ENCODE results near the gene EIF5.

EIF5 gene

GRCh38 chr14:103333754-103334643 lies at the start of gene EIF5:
TSS of gene EIF5 (plus strand) at chr14:103334237. CDS start at chr14:103335861, 1,624 bp downstream.
- peaks cover 10% of the 10 kb centered on the region for H3K4me1 ChIP-seq (ENCODE audit: control insufficient read depth, insufficient read depth, low read length)

GRCh38 chr14:103284574-103285467 lies 49.2 kb upstream of the EIF5 start:
- Histone ChIP-seq H3K27ac (ENCODE audit: low read depth, low read length) (no peak overlapping the region), H3K4me3 (ENCODE audit: low read length) (no peak overlapping the region), H3K36me3 (ENCODE audit: control insufficient read depth, insufficient read depth, low read length) (no peaks in the 10 kb centered on the region), H3K9ac (ENCODE audit: low read length) (no peak overlapping the region), H3K27me3 (ENCODE audit: control insufficient read depth, insufficient read depth, low read length) (no peaks in the 10 kb centered on the region), H3K4me1 (ENCODE audit: control insufficient read depth, insufficient read depth, low read length) (no peaks in the 10 kb centered on the region)

More at GRCh38 chr14:103333754-103334643, at the start of gene EIF5:
- Histone ChIP-seq H3K27me3 (ENCODE audit: control insufficient read depth, insufficient read depth, low read length) (no peaks in the 10 kb centered on the region), H3K4me3 (ENCODE audit: low read length) (peak within 1 kb of the TSS; percentile 89), H3K27ac (ENCODE audit: low read depth, low read length) (peak within 1 kb of the TSS; percentile 100), H3K36me3 (ENCODE audit: control insufficient read depth, insufficient read depth, low read length) (peaks cover 31% of the 10 kb centered on the region), H3K9ac (ENCODE audit: low read length) (peak within 1 kb of the TSS; percentile 91)

- no peaks in the 10 kb centered on the region for H3K4me1 ChIP-seq (ENCODE audit: control insufficient read depth, insufficient read depth, low read length)
- no peak overlapping the region for H3K9ac ChIP-seq (ENCODE audit: low read length)
- no peak overlapping the region for H3K4me3 ChIP-seq (ENCODE audit: low read length)
- no peaks in the 10 kb centered on the region for H3K27me3 ChIP-seq (ENCODE audit: control insufficient read depth, insufficient read depth, low read length)
- H3K27ac ChIP-seq (ENCODE audit: low read depth, low read length), result no peak overlapping the region
- H3K36me3 ChIP-seq (ENCODE audit: control insufficient read depth, insufficient read depth, low read length), result no peaks in the 10 kb centered on the region
Measured at GRCh38 chr14:103286460-103286859, 47.6 kb upstream of the EIF5 start.

- Histone ChIP-seq H3K36me3 (ENCODE audit: control insufficient read depth, insufficient read depth, low read length) (no peaks in the 10 kb centered on the region), H3K4me1 (ENCODE audit: control insufficient read depth, insufficient read depth, low read length) (no peaks in the 10 kb centered on the region), H3K9ac (ENCODE audit: low read length) (no peak overlapping the region), H3K27me3 (ENCODE audit: control insufficient read depth, insufficient read depth, low read length) (no peaks in the 10 kb centered on the region), H3K4me3 (ENCODE audit: low read length) (no peak overlapping the region), H3K27ac (ENCODE audit: low read depth, low read length) (no peak overlapping the region)
Measured at GRCh38 chr14:103286968-103287850, 46.8 kb upstream of the EIF5 start.

GRCh38 chr14:103288076-103288766 lies 45.8 kb upstream of the EIF5 start:
- H3K4me1 ChIP-seq (ENCODE audit: control insufficient read depth, insufficient read depth, low read length), result no peaks in the 10 kb centered on the region
- H3K36me3 ChIP-seq (ENCODE audit: control insufficient read depth, insufficient read depth, low read length), result no peaks in the 10 kb centered on the region
- no peak overlapping the region for H3K4me3 ChIP-seq (ENCODE audit: low read length)
- no peaks in the 10 kb centered on the region for H3K27me3 ChIP-seq (ENCODE audit: control insufficient read depth, insufficient read depth, low read length)
- H3K9ac ChIP-seq (ENCODE audit: low read length), result no peak overlapping the region
- no peak overlapping the region for H3K27ac ChIP-seq (ENCODE audit: low read depth, low read length)

GRCh38 chr14:103290056-103290455 lies 44.0 kb upstream of the EIF5 start:
- Histone ChIP-seq H3K27me3 (ENCODE audit: control insufficient read depth, insufficient read depth, low read length) (no peaks in the 10 kb centered on the region), H3K27ac (ENCODE audit: low read depth, low read length) (no peak overlapping the region), H3K9ac (ENCODE audit: low read length) (no peak overlapping the region), H3K4me3 (ENCODE audit: low read length) (no peak overlapping the region), H3K36me3 (ENCODE audit: control insufficient read depth, insufficient read depth, low read length) (no peaks in the 10 kb centered on the region), H3K4me1 (ENCODE audit: control insufficient read depth, insufficient read depth, low read length) (no peaks in the 10 kb centered on the region)

GRCh38 chr14:103290494-103290893 lies 43.5 kb upstream of the EIF5 start:
- Histone ChIP-seq H3K27me3 (ENCODE audit: control insufficient read depth, insufficient read depth, low read length) (no peaks in the 10 kb centered on the region), H3K27ac (ENCODE audit: low read depth, low read length) (no peak overlapping the region), H3K4me3 (ENCODE audit: low read length) (no peak overlapping the region), H3K4me1 (ENCODE audit: control insufficient read depth, insufficient read depth, low read length) (no peaks in the 10 kb centered on the region), H3K36me3 (ENCODE audit: control insufficient read depth, insufficient read depth, low read length) (no peaks in the 10 kb centered on the region), H3K9ac (ENCODE audit: low read length) (no peak overlapping the region)

GRCh38 chr14:103290961-103291360 lies 43.1 kb upstream of the EIF5 start:
- Histone ChIP-seq H3K9ac (ENCODE audit: low read length) (no peak overlapping the region), H3K27ac (ENCODE audit: low read depth, low read length) (no peak overlapping the region), H3K4me3 (ENCODE audit: low read length) (no peak overlapping the region), H3K27me3 (ENCODE audit: control insufficient read depth, insufficient read depth, low read length) (no peaks in the 10 kb centered on the region), H3K4me1 (ENCODE audit: control insufficient read depth, insufficient read depth, low read length) (no peaks in the 10 kb centered on the region), H3K36me3 (ENCODE audit: control insufficient read depth, insufficient read depth, low read length) (no peaks in the 10 kb centered on the region)

GRCh38 chr14:103292426-103293374 lies 41.3 kb upstream of the EIF5 start:
- no peak overlapping the region for H3K9ac ChIP-seq (ENCODE audit: low read length)

GRCh38 chr14:103293465-103293864 lies 40.6 kb upstream of the EIF5 start:
- no peak overlapping the region for H3K9ac ChIP-seq (ENCODE audit: low read length)
- H3K27ac ChIP-seq (ENCODE audit: low read depth, low read length), result no peak overlapping the region
- no peak overlapping the region for H3K4me3 ChIP-seq (ENCODE audit: low read length)
- H3K4me1 ChIP-seq (ENCODE audit: control insufficient read depth, insufficient read depth, low read length), result no peaks in the 10 kb centered on the region
- H3K36me3 ChIP-seq (ENCODE audit: control insufficient read depth, insufficient read depth, low read length), result no peaks in the 10 kb centered on the region
- H3K27me3 ChIP-seq (ENCODE audit: control insufficient read depth, insufficient read depth, low read length), result no peaks in the 10 kb centered on the region

More at GRCh38 chr14:103292426-103293374, 41.3 kb upstream of the EIF5 start:
- Histone ChIP-seq H3K27me3 (ENCODE audit: control insufficient read depth, insufficient read depth, low read length) (no peaks in the 10 kb centered on the region), H3K4me3 (ENCODE audit: low read length) (no peak overlapping the region), H3K36me3 (ENCODE audit: control insufficient read depth, insufficient read depth, low read length) (no peaks in the 10 kb centered on the region), H3K27ac (ENCODE audit: low read depth, low read length) (no peak overlapping the region), H3K4me1 (ENCODE audit: control insufficient read depth, insufficient read depth, low read length) (no peaks in the 10 kb centered on the region)

GRCh38 chr14:103294091-103294490 lies 39.9 kb upstream of the EIF5 start:
- Histone ChIP-seq H3K9ac (ENCODE audit: low read length) (no peak overlapping the region), H3K4me1 (ENCODE audit: control insufficient read depth, insufficient read depth, low read length) (no peaks in the 10 kb centered on the region), H3K27me3 (ENCODE audit: control insufficient read depth, insufficient read depth, low read length) (no peaks in the 10 kb centered on the region), H3K27ac (ENCODE audit: low read depth, low read length) (no peak overlapping the region), H3K36me3 (ENCODE audit: control insufficient read depth, insufficient read depth, low read length) (no peaks in the 10 kb centered on the region), H3K4me3 (ENCODE audit: low read length) (no peak overlapping the region)
